Endodermal cell (in vitro differentiated cells): Measurements from ENCODE around the gene UBQLNL. TPM values are rescaled to one million over a fixed set of nuclear protein-coding genes. Genes with fewer than 3 reads are reported as not detected.

Source experiments
- DNase-seq: peaks from one replicate; pipeline ENCODE4 v3.0.0-alpha.2; 2017
- H3K27ac ChIP-seq: 2 replicates; pipeline ENCODE4 v1.5.1; 2013; ENCODE audit warnings: mild to moderate bottlenecking, low read depth, low read length, moderate library complexity
- H3K27me3 ChIP-seq: 2 replicates; pipeline ENCODE4 v1.6.1; 2013; ENCODE audit warnings: mild to moderate bottlenecking, low read length, moderate library complexity; ENCODE audit not compliant: insufficient read depth, control insufficient read depth, poor library complexity, severe bottlenecking
- H3K36me3 ChIP-seq: 2 replicates; pipeline ENCODE4 v1.7.0; 2013; ENCODE audit warnings: mild to moderate bottlenecking, low read length, moderate library complexity; ENCODE audit not compliant: control insufficient read depth, insufficient read depth
- H3K4me1 ChIP-seq: one replicate; pipeline ENCODE4 v1.7.0; 2013; ENCODE audit warnings: low read length; ENCODE audit not compliant: control insufficient read depth, insufficient read depth
- H3K4me3 ChIP-seq: 2 replicates; pipeline ENCODE4 v1.5.1; 2013; ENCODE audit warnings: mild to moderate bottlenecking, low read length, moderate library complexity
- H3K9ac ChIP-seq: 2 replicates; pipeline ENCODE4 v1.6.1; 2013; ENCODE audit warnings: mild to moderate bottlenecking, low read length, moderate library complexity; ENCODE audit not compliant: poor library complexity, severe bottlenecking; ENCODE audit errors: extremely low read depth
- H3K9me3 ChIP-seq: 2 replicates; pipeline ENCODE4 v1.6.1; 2013; ENCODE audit warnings: mild to moderate bottlenecking, low read length, moderate library complexity; ENCODE audit not compliant: control insufficient read depth
- H3K27ac Mint-ChIP-seq: 2 replicates; pipeline ENCODE4 v1.8.0; 2020; ENCODE audit warnings: mixed read lengths
- H3K27me3 Mint-ChIP-seq: 2 replicates; pipeline ENCODE4 v1.8.0; 2021; ENCODE audit warnings: mild to moderate bottlenecking, mixed read lengths; ENCODE audit not compliant: insufficient read depth
- H3K36me3 Mint-ChIP-seq: 2 replicates; pipeline ENCODE4 v1.8.0; 2020; ENCODE audit warnings: low read depth, mixed read lengths
- H3K4me1 Mint-ChIP-seq: 2 replicates; pipeline ENCODE4 v1.8.0; 2020; ENCODE audit warnings: mixed read lengths
- H3K4me3 Mint-ChIP-seq: 2 replicates; pipeline ENCODE4 v1.8.0; 2020; ENCODE audit warnings: mild to moderate bottlenecking, moderate library complexity, mixed read lengths
- H3K9me3 Mint-ChIP-seq: 2 replicates; pipeline ENCODE4 v1.8.0; 2020; ENCODE audit warnings: mild to moderate bottlenecking, mixed read lengths
- CTCF ChIP-seq: fragments of 200-600 bp; sonication (generic); conservative IDR thresholded peaks from 2 replicates; pipeline ENCODE4 v1.5.0; 2021; ENCODE audit warnings: antibody characterized with exemption, mild to moderate bottlenecking
- WGBS, 2 experiments: methylation state at CpG; one replicate each; pipeline versions ENCODE4 v1.1.5 to v1.1.7; 2013; ENCODE audit warnings: missing lambda C conversion rate in 2 of 2, mixed read lengths in 1 of 2; ENCODE audit not compliant: insufficient coverage in 1 of 2, insufficient read length in 1 of 2; 5-methylcytosine and 5-hydroxymethylcytosine counted together
- total RNA-seq, 2 donors: library from RNA; stranded (reverse); fragmentation: NEBNext Ultra II Directional in 1 of 2; extraction: Animal tissue kit (Norgen Biotek cat#: 25700) in 1 of 2; gene quantifications; 2 replicates in 1 of 2; 3 replicates in 1 of 2; pipeline ENCODE4 v1.2.1, GENCODE V29; 2021

Gene UBQLNL
- total RNA-seq, 2 donors from 2014 or later: 0.20 to 0.26 TPM

DNA sequence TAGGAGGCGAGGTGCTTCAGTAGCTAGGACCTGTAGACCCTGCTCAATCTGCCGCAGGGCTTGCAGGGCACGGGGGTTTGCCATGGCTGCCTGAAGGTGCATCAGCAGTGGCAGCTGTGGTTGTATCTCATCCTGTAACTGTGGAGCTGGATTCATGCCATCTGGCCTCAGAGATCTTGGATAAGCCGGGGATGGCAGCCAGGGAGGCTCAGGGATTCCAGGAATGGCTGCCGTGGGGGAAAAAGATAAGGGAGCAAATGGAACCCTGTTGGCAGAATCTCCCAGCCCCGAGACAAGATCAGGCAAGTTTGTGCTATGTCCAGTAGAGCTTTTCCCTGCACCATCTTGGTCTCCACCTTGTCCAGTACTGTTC lies 8.6 kb downstream of the UBQLNL start:
- Histone ChIP-seq H3K4me1 (no peaks in the 10 kb centered on the region), H3K4me3 (no peak overlapping the region), H3K9ac (no peak overlapping the region), H3K36me3 (no peaks in the 10 kb centered on the region), H3K9me3 (no peaks in the 10 kb centered on the region), H3K27me3 (no peaks in the 10 kb centered on the region), H3K27ac (no peak overlapping the region)
- WGBS, 2 experiments: 93 to 97% methylated on average over 6 of the region's 6 CpGs
- no peak for TF ChIP-seq CTCF
- no peaks in the 10 kb centered on the region for H3K9me3 Mint-ChIP-seq
- no peak overlapping the region for H3K4me3 Mint-ChIP-seq
- H3K27ac Mint-ChIP-seq: no peak overlapping the region
- no peaks in the 10 kb centered on the region for H3K36me3 Mint-ChIP-seq
- no peaks in the 10 kb centered on the region for H3K27me3 Mint-ChIP-seq
- DNase-seq: no peak
- no peaks in the 10 kb centered on the region for H3K4me1 Mint-ChIP-seq

DNA sequence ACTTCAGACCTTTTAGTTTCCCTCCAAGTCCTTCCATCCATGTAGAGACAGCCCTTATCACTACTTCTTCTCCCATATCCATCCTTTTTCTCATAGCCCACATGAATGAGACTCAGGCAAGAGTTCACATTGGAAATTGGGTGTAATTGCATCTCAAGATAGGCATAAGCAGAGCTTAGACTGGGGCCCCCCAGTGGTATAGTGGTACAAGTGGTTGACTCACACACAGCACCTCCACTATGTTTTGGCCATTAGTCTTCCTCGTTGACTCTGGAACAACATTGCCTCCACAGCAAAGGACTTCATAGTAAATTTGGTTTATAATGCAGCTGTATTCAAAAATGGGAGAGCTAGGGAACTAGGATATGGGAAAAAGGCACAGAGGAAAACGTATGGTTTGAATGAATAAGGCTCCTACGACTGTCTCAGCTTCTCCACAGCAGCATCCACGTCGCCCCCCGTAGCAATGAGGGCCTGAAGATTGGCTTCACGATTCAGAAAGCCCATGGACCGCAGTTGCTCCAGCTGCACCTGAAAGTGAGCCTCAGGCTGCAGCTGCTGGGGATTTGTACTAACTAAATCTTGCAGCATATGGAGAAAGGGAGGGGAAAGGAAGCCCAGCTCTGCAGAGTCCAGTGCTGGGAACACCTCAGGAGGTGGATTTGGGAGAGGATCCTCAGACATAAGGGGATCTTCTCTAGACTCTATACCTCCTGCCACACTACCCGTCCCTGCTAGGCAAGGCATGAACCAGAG lies 9.1 kb downstream of the UBQLNL start:
- H3K9me3 Mint-ChIP-seq: no peaks in the 10 kb centered on the region
- Histone ChIP-seq H3K27ac (no peak overlapping the region), H3K27me3 (no peaks in the 10 kb centered on the region), H3K36me3 (no peaks in the 10 kb centered on the region), H3K9ac (no peak overlapping the region), H3K4me1 (no peaks in the 10 kb centered on the region), H3K9me3 (no peaks in the 10 kb centered on the region), H3K4me3 (no peak overlapping the region)
- H3K36me3 Mint-ChIP-seq: no peaks in the 10 kb centered on the region
- no peaks in the 10 kb centered on the region for H3K4me1 Mint-ChIP-seq
- no peak overlapping the region for H3K27ac Mint-ChIP-seq
- no peak overlapping the region for H3K4me3 Mint-ChIP-seq
- 91 to 95% methylated on average over 7 to 9 of the region's 9 CpGs for WGBS, 2 experiments
- peak; percentile 49 for TF ChIP-seq CTCF
- DNase-seq: no peak
- H3K27me3 Mint-ChIP-seq: no peaks in the 10 kb centered on the region

DNA sequence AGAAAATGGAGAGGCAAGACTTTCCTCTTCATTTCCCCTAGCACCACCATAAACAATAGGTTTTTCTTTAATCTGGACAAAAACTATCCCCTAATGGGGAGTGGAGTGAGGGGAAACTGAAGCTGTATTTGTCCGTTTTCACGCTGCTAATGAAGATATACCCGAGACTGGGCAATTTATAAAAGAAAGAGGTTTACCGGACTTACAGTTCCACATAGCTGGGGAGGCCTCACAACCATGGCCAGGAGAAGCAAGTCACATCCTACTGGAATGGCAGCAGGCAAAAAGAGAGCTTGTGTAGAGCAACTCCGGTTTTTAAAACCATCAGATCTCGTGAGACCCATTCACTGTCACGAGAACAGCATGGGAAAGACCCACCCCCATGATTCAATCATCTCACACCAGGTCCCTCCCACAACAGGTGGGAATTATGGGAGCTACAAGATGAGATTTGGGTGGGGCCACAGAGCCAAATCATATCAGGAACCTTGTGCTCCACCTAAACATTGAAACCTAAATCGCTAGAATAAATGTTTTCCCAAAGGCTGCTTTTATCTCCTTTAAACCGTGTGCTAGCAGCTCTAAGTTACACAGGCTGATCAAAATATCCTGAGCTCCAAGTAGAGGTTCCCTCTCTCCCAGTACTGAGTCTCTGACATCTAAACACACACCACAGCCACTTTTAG lies 11.0 kb downstream of the UBQLNL start:
- no peaks in the 10 kb centered on the region for H3K9me3 Mint-ChIP-seq
- H3K9me3 ChIP-seq: no peaks in the 10 kb centered on the region
- no peak for TF ChIP-seq CTCF
- H3K4me3 Mint-ChIP-seq: no peak overlapping the region
- WGBS, 2 experiments: 89 to 92% methylated on average over 7 to 9 of the region's 9 CpGs
- no peaks in the 10 kb centered on the region for H3K36me3 ChIP-seq
- H3K27ac Mint-ChIP-seq: no peak overlapping the region
- H3K4me3 ChIP-seq: no peak overlapping the region
- no peak overlapping the region for H3K27ac ChIP-seq
- H3K36me3 Mint-ChIP-seq: no peaks in the 10 kb centered on the region
- H3K4me1 ChIP-seq: no peaks in the 10 kb centered on the region
- no peak for DNase-seq
- H3K27me3 ChIP-seq: no peaks in the 10 kb centered on the region
- no peak overlapping the region for H3K9ac ChIP-seq
- H3K27me3 Mint-ChIP-seq: no peaks in the 10 kb centered on the region
- H3K4me1 Mint-ChIP-seq: peaks cover 2% of the 10 kb centered on the region
